Liver (tissue), 9 donors: ENCODE measurements around the gene TTC38. TPM values are rescaled to one million over a fixed set of nuclear protein-coding genes. Genes with fewer than 3 reads are reported as not detected.

ENCODE experiments used
- DNase-seq: peaks from one replicate; pipeline ENCODE4 v3.0.0-alpha.2; 2017; ENCODE audit warnings: low spot score
- H3K27ac ChIP-seq, 2 donors: one replicate each; pipeline ENCODE4 v1.7.0; 2013; ENCODE audit warnings: inconsistent platforms in 2 of 2, low read length in 2 of 2, control low read depth in 1 of 2, low read depth in 1 of 2, mild to moderate bottlenecking in 1 of 2
- H3K27me3 ChIP-seq, 4 donors: one replicate each; pipeline versions ENCODE4 v1.6.1 to v1.7.0; 2013; ENCODE audit warnings: low read length in 3 of 4, inconsistent platforms in 1 of 4, mild to moderate bottlenecking in 1 of 4, moderate library complexity in 1 of 4; ENCODE audit not compliant: control insufficient read depth in 4 of 4, insufficient read depth in 4 of 4
- H3K36me3 ChIP-seq, 4 donors: one replicate each; pipeline versions ENCODE4 v1.6.1 to v1.7.0; 2013; ENCODE audit warnings: low read length in 3 of 4, mild to moderate bottlenecking in 3 of 4, low read depth in 1 of 4, moderate library complexity in 1 of 4; ENCODE audit not compliant: control insufficient read depth in 4 of 4, insufficient read depth in 3 of 4
- H3K4me1 ChIP-seq, 4 donors: one replicate each; pipeline versions ENCODE4 v1.6.1 to v1.7.0; 2013; ENCODE audit warnings: low read length in 3 of 4, mild to moderate bottlenecking in 3 of 4, moderate library complexity in 1 of 4; ENCODE audit not compliant: control insufficient read depth in 4 of 4, insufficient read depth in 4 of 4
- H3K4me3 ChIP-seq, 3 donors: one replicate each; pipeline versions ENCODE4 v1.6.1 to v1.7.0; 2013; ENCODE audit warnings: low read length in 3 of 3, control low read depth in 1 of 3, low read depth in 1 of 3, mild to moderate bottlenecking in 1 of 3
- H3K9ac ChIP-seq, 2 donors: one replicate each; pipeline ENCODE4 v1.7.0; 2013; ENCODE audit warnings: low read length in 2 of 2, mild to moderate bottlenecking in 2 of 2, moderate library complexity in 2 of 2, control low read depth in 1 of 2, low read depth in 1 of 2
- H3K9me3 ChIP-seq, 4 donors: one replicate each; pipeline versions ENCODE4 v1.6.1 to v1.7.0; 2013; ENCODE audit warnings: low read length in 3 of 4; ENCODE audit not compliant: control insufficient read depth in 4 of 4
- EGR1 ChIP-seq, 2 donors: IDR thresholded peaks; 2 replicates each; pipeline ENCODE4 v1.6.1; 2016 to 2018; ENCODE audit warnings: antibody characterized with exemption in 2 of 2, low read depth in 2 of 2
- FOXA1 ChIP-seq: IDR thresholded peaks from 2 replicates; pipeline ENCODE4 v1.6.1; 2016; ENCODE audit warnings: antibody characterized with exemption
- FOXA2 ChIP-seq: IDR thresholded peaks from 2 replicates; pipeline ENCODE4 v1.6.1; 2016; ENCODE audit warnings: antibody characterized with exemption
- GABPA ChIP-seq, 2 donors: IDR thresholded peaks in 1 of 2; conservative IDR thresholded peaks in 1 of 2; 2 replicates each; pipeline ENCODE4 v1.6.1; 2016; ENCODE audit warnings: antibody characterized with exemption in 2 of 2, mild to moderate bottlenecking in 1 of 2, moderate library complexity in 1 of 2
- HNF4A ChIP-seq, 2 donors: conservative IDR thresholded peaks; 2 replicates each; pipeline ENCODE4 v1.6.1; 2016; ENCODE audit warnings: antibody characterized with exemption in 2 of 2, mild to moderate bottlenecking in 2 of 2
- HNF4G ChIP-seq: IDR thresholded peaks from 2 replicates; pipeline ENCODE4 v1.6.1; 2016; ENCODE audit warnings: antibody characterized with exemption
- JUND ChIP-seq, 2 donors: IDR thresholded peaks; 2 replicates each; pipeline ENCODE4 v1.6.1; 2016; ENCODE audit warnings: antibody characterized with exemption in 2 of 2
- NR2F2 ChIP-seq: IDR thresholded peaks from 2 replicates; pipeline ENCODE4 v1.6.1; 2016; ENCODE audit warnings: antibody characterized with exemption
- RAD21 ChIP-seq, 2 donors: IDR thresholded peaks; 2 replicates each; pipeline ENCODE4 v1.6.1; 2016; ENCODE audit warnings: antibody characterized with exemption in 2 of 2, mild to moderate bottlenecking in 2 of 2
- RXRA ChIP-seq, 2 donors: IDR thresholded peaks; 2 replicates each; pipeline ENCODE4 v1.6.1; 2017 to 2018; ENCODE audit warnings: antibody characterized with exemption in 2 of 2, mild to moderate bottlenecking in 1 of 2
- SP1 ChIP-seq: IDR thresholded peaks from 2 replicates; pipeline ENCODE4 v1.6.1; 2018; ENCODE audit warnings: antibody characterized with exemption, mild to moderate bottlenecking
- TAF1 ChIP-seq: conservative IDR thresholded peaks from 2 replicates; pipeline ENCODE4 v1.6.1; 2016; ENCODE audit warnings: antibody characterized with exemption, mild to moderate bottlenecking
- YY1 ChIP-seq: IDR thresholded peaks from 2 replicates; pipeline ENCODE4 v1.6.1; 2016; ENCODE audit warnings: antibody characterized with exemption, mild to moderate bottlenecking
- WGBS: extraction: QIAGEN DNeasy Blood & Tissue Kit; methylation state at CpG from one replicate; pipeline ENCODE4 v1.1.7; 2013; 5-methylcytosine and 5-hydroxymethylcytosine counted together
- polyA plus RNA-seq, 2 donors: library from polyadenylated mRNA; stranded (reverse) in 1 of 2; unstranded in 1 of 2; fragments of 200-250 nt in 1 of 2; fragments of >200 nt in 1 of 2; fragmentation: Nextera tagmentation in 1 of 2; extraction: Ambion mirVana in 1 of 2; gene quantifications; one replicate each; pipeline versions ENCODE4 v1.2.1 to v1.2.3, GENCODE V29; 2013 to 2015
- total RNA-seq, 2 donors: library from RNA; depleted of rRNA; stranded (reverse); fragments of >200 nt; gene quantifications; one replicate each; pipeline ENCODE4 v1.2.3, GENCODE V29; 2014
- TF ChIP-seq, protein P1 (sequence below): fragments of 150-350 bp; IDR thresholded peaks from 2 replicates; pipeline ENCODE4 v1.5.1; 2017; ENCODE audit warnings: improper control_type of control experiment, low read depth, low read length; ENCODE audit not compliant: missing input control
- TF ChIP-seq, protein P2 (sequence below): IDR thresholded peaks from 2 replicates; pipeline ENCODE4 v1.6.1; 2016; ENCODE audit warnings: antibody characterized with exemption
- TF ChIP-seq, protein P3 (sequence below): IDR thresholded peaks from 2 replicates; pipeline ENCODE4 v1.6.1; 2016; ENCODE audit warnings: antibody characterized with exemption
- TF ChIP-seq, protein P4 (sequence below): IDR thresholded peaks from 2 replicates; pipeline ENCODE4 v1.6.1; 2016; ENCODE audit warnings: antibody characterized with exemption
- TF ChIP-seq, protein P5 (sequence below): IDR thresholded peaks from 2 replicates; pipeline ENCODE4 v1.6.1; 2016; ENCODE audit warnings: antibody characterized with exemption, mild to moderate bottlenecking
- donor health status: healthy.
- donor health status: healthy.
- donor health status: healthy.
- donor health status: healthy.
- donor health status: healthy.

Gene TTC38
- total and polyA plus RNA-seq, 4 donors: 63.9 to 389 (median 128) TPM

DNA sequence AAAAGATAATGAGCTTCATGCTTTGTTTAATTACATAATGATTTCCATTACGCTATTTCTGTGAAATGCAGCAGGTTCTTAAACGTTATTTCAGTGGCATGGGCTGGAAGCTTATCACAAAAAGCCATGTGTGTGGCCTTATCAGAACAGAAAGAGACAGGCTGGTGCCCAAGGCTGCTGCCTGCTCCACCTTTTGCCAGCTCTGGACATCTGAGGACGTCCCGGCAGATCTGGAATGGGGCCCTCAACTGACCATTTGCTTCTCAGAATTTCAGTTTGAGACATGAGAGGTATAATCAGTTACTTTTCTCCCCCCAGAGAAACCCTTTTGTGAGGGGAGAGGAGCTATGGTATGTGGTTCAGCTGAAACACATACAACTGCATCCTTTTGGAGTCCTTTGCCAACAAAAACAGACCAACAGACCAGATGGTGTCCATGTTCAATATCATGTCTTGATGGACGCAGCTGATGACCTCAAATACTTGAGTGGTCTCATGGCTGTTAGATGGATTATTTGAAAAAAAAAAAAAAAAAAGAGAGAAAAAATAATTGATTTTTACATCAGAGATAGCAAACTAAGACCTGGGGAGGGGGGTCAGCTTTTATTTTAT lies 26.3 kb upstream of the TTC38 start:
- 66% methylated on average over 5 of the region's 5 CpGs for WGBS
- Histone ChIP-seq H3K27me3 (no peaks in the 10 kb centered on the region), H3K27ac (no peak overlapping the region), H3K4me1 (peaks cover 4 to 24% (median 13%) of the 10 kb centered on the region in 4 donors), H3K9me3 (no peaks in the 10 kb centered on the region), H3K9ac (no peak overlapping the region), H3K36me3 (peaks cover 8 to 29% (median 22%) of the 10 kb centered on the region in 4 donors), H3K4me3 (no peak overlapping the region)
- DNase-seq: peak; percentile 66
- TF ChIP-seq NR2F2 (no peak), SP1 (no peak), JUND (IDR thresholded peaks at IDR 0.05) (no peak), RXRA (IDR thresholded peaks at IDR 0.05) (no peak), HNF4G (no peak), EGR1 (IDR thresholded peaks at IDR 0.05; ENCODE audit: low read depth in 2 of 2) (no peak), FOXA2 (no peak), RAD21 (IDR thresholded peaks at IDR 0.05) (no peak), TAF1 (no peak), GABPA (IDR thresholded peaks at IDR 0.05 in 1 of 2, conservative IDR thresholded peaks at IDR 0.05 in 1 of 2) (no peak), FOXA1 (no peak), HNF4A (conservative IDR thresholded peaks at IDR 0.05) (no peak), YY1 (no peak)
- TF ChIP-seq, protein P1, sequence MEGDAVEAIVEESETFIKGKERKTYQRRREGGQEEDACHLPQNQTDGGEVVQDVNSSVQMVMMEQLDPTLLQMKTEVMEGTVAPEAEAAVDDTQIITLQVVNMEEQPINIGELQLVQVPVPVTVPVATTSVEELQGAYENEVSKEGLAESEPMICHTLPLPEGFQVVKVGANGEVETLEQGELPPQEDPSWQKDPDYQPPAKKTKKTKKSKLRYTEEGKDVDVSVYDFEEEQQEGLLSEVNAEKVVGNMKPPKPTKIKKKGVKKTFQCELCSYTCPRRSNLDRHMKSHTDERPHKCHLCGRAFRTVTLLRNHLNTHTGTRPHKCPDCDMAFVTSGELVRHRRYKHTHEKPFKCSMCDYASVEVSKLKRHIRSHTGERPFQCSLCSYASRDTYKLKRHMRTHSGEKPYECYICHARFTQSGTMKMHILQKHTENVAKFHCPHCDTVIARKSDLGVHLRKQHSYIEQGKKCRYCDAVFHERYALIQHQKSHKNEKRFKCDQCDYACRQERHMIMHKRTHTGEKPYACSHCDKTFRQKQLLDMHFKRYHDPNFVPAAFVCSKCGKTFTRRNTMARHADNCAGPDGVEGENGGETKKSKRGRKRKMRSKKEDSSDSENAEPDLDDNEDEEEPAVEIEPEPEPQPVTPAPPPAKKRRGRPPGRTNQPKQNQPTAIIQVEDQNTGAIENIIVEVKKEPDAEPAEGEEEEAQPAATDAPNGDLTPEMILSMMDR: no peak
- TF ChIP-seq, protein P2, sequence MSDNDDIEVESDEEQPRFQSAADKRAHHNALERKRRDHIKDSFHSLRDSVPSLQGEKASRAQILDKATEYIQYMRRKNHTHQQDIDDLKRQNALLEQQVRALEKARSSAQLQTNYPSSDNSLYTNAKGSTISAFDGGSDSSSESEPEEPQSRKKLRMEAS: no peak
- TF ChIP-seq, protein P3, sequence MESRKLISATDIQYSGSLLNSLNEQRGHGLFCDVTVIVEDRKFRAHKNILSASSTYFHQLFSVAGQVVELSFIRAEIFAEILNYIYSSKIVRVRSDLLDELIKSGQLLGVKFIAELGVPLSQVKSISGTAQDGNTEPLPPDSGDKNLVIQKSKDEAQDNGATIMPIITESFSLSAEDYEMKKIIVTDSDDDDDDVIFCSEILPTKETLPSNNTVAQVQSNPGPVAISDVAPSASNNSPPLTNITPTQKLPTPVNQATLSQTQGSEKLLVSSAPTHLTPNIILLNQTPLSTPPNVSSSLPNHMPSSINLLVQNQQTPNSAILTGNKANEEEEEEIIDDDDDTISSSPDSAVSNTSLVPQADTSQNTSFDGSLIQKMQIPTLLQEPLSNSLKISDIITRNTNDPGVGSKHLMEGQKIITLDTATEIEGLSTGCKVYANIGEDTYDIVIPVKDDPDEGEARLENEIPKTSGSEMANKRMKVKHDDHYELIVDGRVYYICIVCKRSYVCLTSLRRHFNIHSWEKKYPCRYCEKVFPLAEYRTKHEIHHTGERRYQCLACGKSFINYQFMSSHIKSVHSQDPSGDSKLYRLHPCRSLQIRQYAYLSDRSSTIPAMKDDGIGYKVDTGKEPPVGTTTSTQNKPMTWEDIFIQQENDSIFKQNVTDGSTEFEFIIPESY: no peak
- TF ChIP-seq, protein P4, sequence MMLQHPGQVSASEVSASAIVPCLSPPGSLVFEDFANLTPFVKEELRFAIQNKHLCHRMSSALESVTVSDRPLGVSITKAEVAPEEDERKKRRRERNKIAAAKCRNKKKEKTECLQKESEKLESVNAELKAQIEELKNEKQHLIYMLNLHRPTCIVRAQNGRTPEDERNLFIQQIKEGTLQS: no peak
- TF ChIP-seq, protein P5, sequence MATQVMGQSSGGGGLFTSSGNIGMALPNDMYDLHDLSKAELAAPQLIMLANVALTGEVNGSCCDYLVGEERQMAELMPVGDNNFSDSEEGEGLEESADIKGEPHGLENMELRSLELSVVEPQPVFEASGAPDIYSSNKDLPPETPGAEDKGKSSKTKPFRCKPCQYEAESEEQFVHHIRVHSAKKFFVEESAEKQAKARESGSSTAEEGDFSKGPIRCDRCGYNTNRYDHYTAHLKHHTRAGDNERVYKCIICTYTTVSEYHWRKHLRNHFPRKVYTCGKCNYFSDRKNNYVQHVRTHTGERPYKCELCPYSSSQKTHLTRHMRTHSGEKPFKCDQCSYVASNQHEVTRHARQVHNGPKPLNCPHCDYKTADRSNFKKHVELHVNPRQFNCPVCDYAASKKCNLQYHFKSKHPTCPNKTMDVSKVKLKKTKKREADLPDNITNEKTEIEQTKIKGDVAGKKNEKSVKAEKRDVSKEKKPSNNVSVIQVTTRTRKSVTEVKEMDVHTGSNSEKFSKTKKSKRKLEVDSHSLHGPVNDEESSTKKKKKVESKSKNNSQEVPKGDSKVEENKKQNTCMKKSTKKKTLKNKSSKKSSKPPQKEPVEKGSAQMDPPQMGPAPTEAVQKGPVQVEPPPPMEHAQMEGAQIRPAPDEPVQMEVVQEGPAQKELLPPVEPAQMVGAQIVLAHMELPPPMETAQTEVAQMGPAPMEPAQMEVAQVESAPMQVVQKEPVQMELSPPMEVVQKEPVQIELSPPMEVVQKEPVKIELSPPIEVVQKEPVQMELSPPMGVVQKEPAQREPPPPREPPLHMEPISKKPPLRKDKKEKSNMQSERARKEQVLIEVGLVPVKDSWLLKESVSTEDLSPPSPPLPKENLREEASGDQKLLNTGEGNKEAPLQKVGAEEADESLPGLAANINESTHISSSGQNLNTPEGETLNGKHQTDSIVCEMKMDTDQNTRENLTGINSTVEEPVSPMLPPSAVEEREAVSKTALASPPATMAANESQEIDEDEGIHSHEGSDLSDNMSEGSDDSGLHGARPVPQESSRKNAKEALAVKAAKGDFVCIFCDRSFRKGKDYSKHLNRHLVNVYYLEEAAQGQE: no peak
